H1 (cell line): ENCODE results near the gene UBE2E1. TPM values are rescaled to one million over a fixed set of nuclear protein-coding genes. Genes with fewer than 3 reads are reported as not detected.
A peak's percentile ranks its signal among the peaks of the same experiment; 100 is the strongest.

Experiments used
- CTCF ChIA-PET: fragments of 300-600 bp; sonication (Branson Sonifier 250); formaldehyde crosslinking; loops from one replicate; lab custom pipeline; 2021; ENCODE audit not compliant: partially characterized antibody; lab: Charles Lee
- POLR2A ChIA-PET: fragments of 300-600 bp; sonication (Branson Sonifier 250); formaldehyde crosslinking; loops from one replicate; lab custom pipeline; 2021; ENCODE audit warnings: inconsistent platforms; ENCODE audit not compliant: partially characterized antibody; lab: Charles Lee
- DNase-seq, 2 experiments: peaks; one replicate each; pipeline versions ENCODE4 v3.0.0 to v3.0.0-alpha.2; 2010 to 2022; ENCODE audit warnings: low spot score in 2 of 2, low read depth in 1 of 2, mixed read lengths in 1 of 2
- FAIRE-seq: peaks from 2 replicates; lab custom pipeline; 2011; peaks lifted over from hg19 to GRCh38; lab: Jason Lieb, UNC
- H2AFZ ChIP-seq: 2 replicates; pipeline ENCODE4 v1.8.1; 2012; ENCODE audit warnings: low read length, inconsistent platforms
- H2AK5ac ChIP-seq: 2 replicates; pipeline ENCODE4 v1.6.1; 2013; ENCODE audit warnings: low read depth, low read length
- H2BK120ac ChIP-seq: replicated peaks from 2 replicates; pipeline ENCODE3; 2013; ENCODE audit warnings: low read depth, low read length, inconsistent platforms
- H2BK12ac ChIP-seq: 2 replicates; pipeline ENCODE4 v1.6.1; 2013; ENCODE audit warnings: low read depth, low read length
- H2BK15ac ChIP-seq: 2 replicates; pipeline ENCODE4 v1.6.1; 2013; ENCODE audit warnings: low read length
- H2BK20ac ChIP-seq: 2 replicates; pipeline ENCODE4 v1.6.1; 2013; ENCODE audit warnings: low read length
- H2BK5ac ChIP-seq: 2 replicates; pipeline ENCODE4 v1.6.1; 2013; ENCODE audit warnings: low read depth, low read length
- H3K14ac ChIP-seq: 2 replicates; pipeline ENCODE4 v1.6.1; 2013; ENCODE audit warnings: inconsistent platforms; ENCODE audit not compliant: insufficient read length
- H3K18ac ChIP-seq: 2 replicates; pipeline ENCODE4 v1.6.1; 2013; ENCODE audit warnings: low read length; ENCODE audit errors: extremely low read depth
- H3K23ac ChIP-seq: 2 replicates; pipeline ENCODE4 v1.6.1; 2013; ENCODE audit warnings: inconsistent platforms; ENCODE audit not compliant: insufficient read length
- H3K23me2 ChIP-seq: 2 replicates; pipeline ENCODE4 v1.6.1; 2013; ENCODE audit warnings: low read depth, low read length
- H3K27ac ChIP-seq: 2 replicates; pipeline ENCODE4 v1.6.1; 2011; ENCODE audit warnings: low read depth, low read length, inconsistent platforms
- H3K27me3 ChIP-seq, 4 experiments: replicated peaks in 1 of 4; 1 replicate in 1 of 4; 2 replicates in 3 of 4; pipeline versions ENCODE4 v1.6.1 to v1.8.1; 2011 to 2013; ENCODE audit warnings: low read length in 3 of 4, mild to moderate bottlenecking in 3 of 4, inconsistent platforms in 2 of 4, mixed read lengths in 2 of 4, moderate library complexity in 1 of 4; ENCODE audit not compliant: control insufficient read depth in 3 of 4, insufficient read depth in 3 of 4; ENCODE audit errors: extremely low read depth in 1 of 4
- H3K36me3 ChIP-seq, 4 experiments: 2 replicates each; pipeline versions ENCODE4 v1.6.1 to v1.8.1; 2011 to 2013; ENCODE audit warnings: mild to moderate bottlenecking in 4 of 4, low read length in 3 of 4, moderate library complexity in 2 of 4, control low read depth in 1 of 4, inconsistent platforms in 1 of 4; ENCODE audit not compliant: insufficient read depth in 4 of 4, control insufficient read depth in 2 of 4
- H3K4ac ChIP-seq: replicated peaks from 2 replicates; pipeline ENCODE3; 2013; ENCODE audit warnings: low read length, low read depth, mixed read lengths, inconsistent platforms; ENCODE audit not compliant: insufficient read length
- H3K4me1 ChIP-seq, 4 experiments: replicated peaks in 1 of 4; 1 replicate in 1 of 4; 2 replicates in 3 of 4; pipeline versions ENCODE4 v1.6.1 to v1.8.1; 2011 to 2013; ENCODE audit warnings: low read length in 3 of 4, inconsistent platforms in 2 of 4, mixed read lengths in 1 of 4; ENCODE audit not compliant: insufficient read depth in 4 of 4, control insufficient read depth in 3 of 4
- H3K4me2 ChIP-seq, 2 experiments: 2 replicates each; pipeline versions ENCODE4 v1.6.1 to v1.8.1; 2011 to 2013; ENCODE audit warnings: low read depth in 2 of 2, low read length in 2 of 2, control low read depth in 1 of 2, inconsistent platforms in 1 of 2, mild to moderate bottlenecking in 1 of 2; ENCODE audit not compliant: insufficient read depth in 1 of 2
- H3K4me3 ChIP-seq, 4 experiments: fragments of 200-600, 300-600 bp in 1 of 4; sonication (generic), shearing (Covaris generic), sonication (Bioruptor Twin) in 1 of 4; 2 replicates each; pipeline versions ENCODE4 v1.5.1 to v1.8.1; 2011 to 2016; ENCODE audit warnings: low read length in 4 of 4, low read depth in 3 of 4, control low read depth in 2 of 4, inconsistent platforms in 2 of 4, mild to moderate bottlenecking in 2 of 4, mixed read lengths in 1 of 4, moderate library complexity in 1 of 4; ENCODE audit not compliant: insufficient read depth in 2 of 4; ENCODE audit errors: extremely low read depth in 1 of 4
- H3K56ac ChIP-seq: replicated peaks from 2 replicates; pipeline ENCODE3; 2013; ENCODE audit warnings: low read depth, mild to moderate bottlenecking, mixed read lengths, low read length, inconsistent platforms; ENCODE audit not compliant: insufficient read length
- H3K79me1 ChIP-seq: 2 replicates; pipeline ENCODE4 v1.6.1; 2013; ENCODE audit warnings: low read depth, low read length, control low read depth
- H3K79me2 ChIP-seq, 2 experiments: 2 replicates each; pipeline versions ENCODE4 v1.6.1 to v1.8.1; 2012 to 2013; ENCODE audit warnings: low read length in 2 of 2, mild to moderate bottlenecking in 2 of 2, inconsistent platforms in 1 of 2; ENCODE audit not compliant: insufficient read depth in 2 of 2, control insufficient read depth in 1 of 2
- H3K9ac ChIP-seq, 4 experiments: replicated peaks in 1 of 4; 1 replicate in 1 of 4; 2 replicates in 3 of 4; pipeline versions ENCODE4 v1.6.1 to v1.8.1; 2011 to 2013; ENCODE audit warnings: low read depth in 3 of 4, low read length in 3 of 4, control low read depth in 2 of 4, mild to moderate bottlenecking in 2 of 4, moderate library complexity in 2 of 4, inconsistent platforms in 1 of 4; ENCODE audit errors: extremely low read depth in 1 of 4
- H3K9me3 ChIP-seq, 2 experiments: 2 replicates each; pipeline versions ENCODE4 v1.6.1 to v1.8.1; 2012 to 2013; ENCODE audit warnings: mild to moderate bottlenecking in 2 of 2, moderate library complexity in 2 of 2, control low read depth in 1 of 2, inconsistent platforms in 1 of 2, low read depth in 1 of 2, low read length in 1 of 2, mixed read lengths in 1 of 2; ENCODE audit not compliant: insufficient read depth in 2 of 2
- H4K20me1 ChIP-seq, 2 experiments: replicated peaks in 1 of 2; 2 replicates each; pipeline versions ENCODE3 to v1.8.1; 2011 to 2013; ENCODE audit warnings: inconsistent platforms in 2 of 2, low read length in 2 of 2, mild to moderate bottlenecking in 1 of 2; ENCODE audit not compliant: insufficient read depth in 2 of 2, control insufficient read depth in 1 of 2
- H4K5ac ChIP-seq: 2 replicates; pipeline ENCODE4 v1.6.1; 2013; ENCODE audit warnings: low read length, low read depth, mixed read lengths, inconsistent platforms; ENCODE audit not compliant: insufficient read length
- H4K8ac ChIP-seq: 2 replicates; pipeline ENCODE4 v1.8.0; 2013; ENCODE audit warnings: mild to moderate bottlenecking, moderate library complexity, low read length, inconsistent platforms; ENCODE audit not compliant: insufficient read depth; ENCODE audit errors: extremely low read depth
- H4K91ac ChIP-seq: replicated peaks from 2 replicates; pipeline ENCODE3; 2013; ENCODE audit warnings: low read length, mixed read lengths, inconsistent platforms; ENCODE audit not compliant: insufficient read length
- MAFK ChIP-seq: IDR thresholded peaks from 2 replicates; pipeline ENCODE4 v1.6.1; 2012; ENCODE audit warnings: low read depth, mild to moderate bottlenecking, improper control_type of control experiment, low read length
- RFX5 ChIP-seq: IDR thresholded peaks from 2 replicates; pipeline ENCODE4 v1.6.1; 2011; ENCODE audit warnings: low read depth, low read length, improper control_type of control experiment, borderline replicate concordance
- TAF7 ChIP-seq: optimal IDR thresholded peaks from 2 replicates; pipeline ENCODE3; 2011; ENCODE audit warnings: low read depth, mild to moderate bottlenecking, inconsistent platforms, low read length, moderate library complexity, borderline replicate concordance
- WGBS, 2 experiments: shearing (Covaris generic) in 1 of 2; methylation state at CpG; one replicate each; pipeline versions ENCODE4 v1.1.6 to v1.1.7; 2013 to 2015; ENCODE audit warnings: low lambda C conversion rate in 2 of 2, mixed read lengths in 2 of 2, inconsistent platforms in 1 of 2, low coverage in 1 of 2, missing lambda C conversion rate in 1 of 2; ENCODE audit not compliant: insufficient replicate concordance in 2 of 2, insufficient coverage in 1 of 2, insufficient read length in 1 of 2; ENCODE audit errors: extremely low coverage in 1 of 2, missing lambda C conversion rate in 1 of 2; 5-methylcytosine and 5-hydroxymethylcytosine counted together
- polyA plus RNA-seq, 7 experiments: library from polyadenylated mRNA; depleted of rRNA in 3 of 7; stranded (reverse) in 5 of 7; unstranded in 2 of 7; fragments of >200 nt in 5 of 7; fragments of 200-250 nt in 2 of 7; gene quantifications; 1 replicate in 5 of 7; 2 replicates in 1 of 7; 4 replicates in 1 of 7; pipeline versions ENCODE4 v1.2.1 to v1.2.3, GENCODE V29; 2011 to 2013; ENCODE audit warnings: missing spikeins in 2 of 7, mixed read lengths in 2 of 7
- total RNA-seq: library from RNA; stranded (reverse); fragmentation: NEBNext Ultra II Directional; extraction: Animal tissue kit (Norgen Biotek cat#: 25700); gene quantifications from 2 replicates; pipeline ENCODE4 v1.2.1, GENCODE V29; 2021

The UBE2E1 gene
- total and polyA plus RNA-seq, 2 of the 8 experiments (the other 6 are each of a cell fraction or from before 2014, with no cell fraction given), result 109 to 141 TPM

GRCh38 chr3:23809840-23810342, 4.1 kb downstream of the UBE2E1 start:
- no peak overlapping the region for H2BK12ac ChIP-seq
- no peak overlapping the region for H2AK5ac ChIP-seq
- peaks cover 0 to 69% of the 10 kb centered on the region in 2 experiments; a peak in 3 of 4 replicates for H3K79me2 ChIP-seq
- H3K27ac ChIP-seq, result peak overlapping the region; percentile 90
- peak overlapping the region; percentile 48; the same call in 1 of the 2 replicates for H2BK5ac ChIP-seq
- H3K4me3 ChIP-seq, result peak overlapping the region; percentile 42 to 87 (median 66)
- no peak overlapping the region for H3K23ac ChIP-seq
- FAIRE-seq, result peak; percentile 28
- ChIA-PET POLR2A (interaction anchor here (0.7 to 4.9 kb wide), 25 partner anchors 8 to 191 kb away, joined by 3 to 69 read pairs (median 4); partner anchors contain the start of genes NKIRAS1 and RPL15), CTCF (interaction anchor here (0.8 to 1.9 kb wide), 6 partner anchors 10 to 376 kb away, joined by 3 to 6 read pairs (median 3); no protein-coding TSS in a partner anchor)
- H3K4ac ChIP-seq, result peak overlapping the region; percentile 36
- peaks cover 13% of the 10 kb centered on the region; the same call in 1 of the 2 replicates for H3K23me2 ChIP-seq
- peak overlapping the region; percentile 85 to 86 for H3K4me2 ChIP-seq
- DNase-seq, result no peak
- peak overlapping the region; percentile 96 for H4K8ac ChIP-seq
- H3K27me3 ChIP-seq, result no peaks in the 10 kb centered on the region
- no peak overlapping the region for H2BK20ac ChIP-seq
- no peak overlapping the region for H3K56ac ChIP-seq
- peak overlapping the region; percentile 40 for H4K5ac ChIP-seq
- no peak overlapping the region for H2AFZ ChIP-seq
- peak overlapping the region in 2 of 4 experiments; percentile 88; a peak in 5 of 7 replicates for H3K9ac ChIP-seq
- TF ChIP-seq TAF7 (no peak), MAFK (peak; percentile 26; the same call in 1 of the 2 replicates), RFX5 (no peak)
- H3K18ac ChIP-seq, result no peak overlapping the region; the same call in 1 of the 2 replicates
- no peaks in the 10 kb centered on the region for H3K9me3 ChIP-seq
- peaks cover 0 to 16% (median 2%) of the 10 kb centered on the region in 4 experiments; a peak in 3 of 8 replicates for H3K36me3 ChIP-seq
- H2BK15ac ChIP-seq, result no peak overlapping the region
- H3K4me1 ChIP-seq, result peaks cover 3 to 18% (median 11%) of the 10 kb centered on the region in 4 experiments; a peak in 5 of 7 replicates
- H3K79me1 ChIP-seq, result 0 out of 2 replicates have a peak, but pooled peaks cover 2% of the 10 kb centered on the region
- H2BK120ac ChIP-seq, result no peak overlapping the region
- WGBS, 2 experiments, result 27% methylated on average over 13 of the region's 13 CpGs; no CpG with 5 or more reads in 1 of the 2 experiments
- H4K91ac ChIP-seq, result no peak overlapping the region
- peaks cover 0 to 4% of the 10 kb centered on the region in 2 experiments for H4K20me1 ChIP-seq
- H3K14ac ChIP-seq, result no peak overlapping the region
